Uterus (tissue), 4 donors: ENCODE data around the gene CYSRT1. TPM values are rescaled to one million over a fixed set of nuclear protein-coding genes. Genes with fewer than 3 reads are reported as not detected.

ENCODE experiments used
- DNase-seq, 2 donors: peaks; one replicate each; pipeline ENCODE4 v3.0.0-alpha.2; 2019 to 2020
- H3K27ac ChIP-seq, 2 donors: fragments of 200-600 bp; sonication (generic); 1 replicate in 1 of 2; 2 replicates in 1 of 2; pipeline ENCODE4 v1.5.1; 2016 to 2018
- H3K27me3 ChIP-seq, 2 donors: fragments of 200-600 bp; sonication (generic); one replicate each; pipeline ENCODE4 v1.5.1; 2018 to 2019; ENCODE audit warnings: control low read depth in 1 of 2
- H3K36me3 ChIP-seq, 2 donors: fragments of 200-600 bp; sonication (generic); one replicate each; pipeline ENCODE4 v1.5.1; 2019; ENCODE audit warnings: control low read depth in 1 of 2
- H3K4me1 ChIP-seq, 2 donors: fragments of 200-600 bp; sonication (generic); one replicate each; pipeline ENCODE4 v1.5.1; 2018 to 2019; ENCODE audit warnings: control low read depth in 1 of 2
- H3K4me3 ChIP-seq, 2 donors: fragments of 200-600 bp; sonication (generic); 1 replicate in 1 of 2; 2 replicates in 1 of 2; pipeline ENCODE4 v1.5.1; 2018 to 2019; ENCODE audit warnings: mild to moderate bottlenecking in 1 of 2
- H3K9me3 ChIP-seq, 2 donors: fragments of 200-600 bp; sonication (generic); one replicate each; pipeline ENCODE4 v1.5.1; 2019; ENCODE audit warnings: control low read depth in 1 of 2
- POLR2A ChIP-seq, 2 donors: fragments of 450-650 bp; IDR thresholded peaks; one replicate each; pipeline ENCODE4 v1.6.1; 2016; ENCODE audit warnings: antibody characterized with exemption in 2 of 2, mild to moderate bottlenecking in 1 of 2, moderate library complexity in 1 of 2
- intact Hi-C: fragments of 100-400 bp; cut with DNase I; formaldehyde crosslinking; loops from one replicate; pipeline ENCODE4 v1.15.1; 2023; ENCODE audit warnings: low total_unique reads
- total RNA-seq, 4 donors: library from RNA; depleted of rRNA in 3 of 4; stranded (reverse); fragments of >200 nt in 3 of 4; gene quantifications; one replicate each; pipeline versions ENCODE4 v1.1.0 to v1.2.4, GENCODE V29; 2014 to 2023
- TF ChIP-seq, protein P1 (sequence below), 4 experiments: fragments of 200-600 bp in 2 of 4; fragments of 450-650 bp in 2 of 4; sonication (generic) in 2 of 4; IDR thresholded peaks; one replicate each; pipeline ENCODE4 v1.5.1; 2016 to 2019; ENCODE audit warnings: antibody characterized with exemption in 4 of 4, mild to moderate bottlenecking in 2 of 4, moderate library complexity in 1 of 4
- donor health status: DM: yes; HTN: yes; CAD: no.

CYSRT1 gene
- total RNA-seq, 4 donors from 2014 or later: 0.34 TPM; not detected in 3

DNA sequence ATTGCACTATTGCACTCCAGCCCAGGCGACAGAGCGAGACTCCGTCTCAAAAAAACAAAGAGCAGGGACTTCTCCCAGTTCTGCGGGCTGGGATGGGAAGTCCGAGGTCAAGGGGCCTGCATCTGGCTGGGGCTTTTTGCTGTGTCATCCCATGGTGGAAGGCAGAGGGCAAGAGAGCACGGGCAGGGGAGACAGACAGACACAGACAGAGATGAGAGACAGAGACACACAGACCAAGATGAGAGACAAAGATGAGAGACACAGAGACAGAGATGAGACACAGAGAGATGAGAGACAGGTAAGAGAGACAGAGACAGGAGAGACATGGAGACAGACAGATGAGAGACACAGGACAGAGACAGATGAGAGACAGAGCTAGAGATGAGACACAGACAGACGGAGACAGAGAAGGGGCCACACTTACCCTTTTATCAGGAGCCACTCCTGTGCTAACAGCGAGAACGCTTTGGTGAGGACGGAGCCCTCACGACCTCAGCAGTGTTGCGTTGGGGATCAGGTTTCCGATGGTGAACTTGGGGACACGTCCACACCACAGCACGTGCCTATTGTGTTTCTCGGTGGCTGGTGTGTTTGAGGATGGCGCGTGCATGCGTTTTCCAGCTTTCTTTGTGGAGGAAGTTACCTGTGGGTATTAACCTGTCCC, 43.7 kb downstream of the CYSRT1 start:
- H3K36me3 ChIP-seq: no peaks in the 10 kb centered on the region
- TF ChIP-seq POLR2A (IDR thresholded peaks at IDR 0.05): no peak
- TF ChIP-seq, protein P1, sequence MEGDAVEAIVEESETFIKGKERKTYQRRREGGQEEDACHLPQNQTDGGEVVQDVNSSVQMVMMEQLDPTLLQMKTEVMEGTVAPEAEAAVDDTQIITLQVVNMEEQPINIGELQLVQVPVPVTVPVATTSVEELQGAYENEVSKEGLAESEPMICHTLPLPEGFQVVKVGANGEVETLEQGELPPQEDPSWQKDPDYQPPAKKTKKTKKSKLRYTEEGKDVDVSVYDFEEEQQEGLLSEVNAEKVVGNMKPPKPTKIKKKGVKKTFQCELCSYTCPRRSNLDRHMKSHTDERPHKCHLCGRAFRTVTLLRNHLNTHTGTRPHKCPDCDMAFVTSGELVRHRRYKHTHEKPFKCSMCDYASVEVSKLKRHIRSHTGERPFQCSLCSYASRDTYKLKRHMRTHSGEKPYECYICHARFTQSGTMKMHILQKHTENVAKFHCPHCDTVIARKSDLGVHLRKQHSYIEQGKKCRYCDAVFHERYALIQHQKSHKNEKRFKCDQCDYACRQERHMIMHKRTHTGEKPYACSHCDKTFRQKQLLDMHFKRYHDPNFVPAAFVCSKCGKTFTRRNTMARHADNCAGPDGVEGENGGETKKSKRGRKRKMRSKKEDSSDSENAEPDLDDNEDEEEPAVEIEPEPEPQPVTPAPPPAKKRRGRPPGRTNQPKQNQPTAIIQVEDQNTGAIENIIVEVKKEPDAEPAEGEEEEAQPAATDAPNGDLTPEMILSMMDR (IDR thresholded peaks at IDR 0.05): no peak
- DNase-seq: peak in 1 of 2 donors; percentile 27
- H3K27me3 ChIP-seq: no peaks in the 10 kb centered on the region
- no peaks in the 10 kb centered on the region for H3K9me3 ChIP-seq
- peak overlapping the region; percentile 42 to 47 for H3K27ac ChIP-seq
- H3K4me3 ChIP-seq: no peak overlapping the region
- no peaks in the 10 kb centered on the region for H3K4me1 ChIP-seq
- intact Hi-C loops: no loop called here

- H3K36me3 ChIP-seq: no peaks in the 10 kb centered on the region
- H3K27ac ChIP-seq: peak overlapping the region; percentile 42 to 47
- intact Hi-C loops: no loop called here
- DNase-seq: peak in 1 of 2 donors; percentile 33
- TF ChIP-seq, protein P1 (IDR thresholded peaks at IDR 0.05): no peak
- no peak for TF ChIP-seq POLR2A (IDR thresholded peaks at IDR 0.05)
- H3K27me3 ChIP-seq: no peaks in the 10 kb centered on the region
- H3K4me3 ChIP-seq: no peak overlapping the region
- H3K4me1 ChIP-seq: no peaks in the 10 kb centered on the region
- no peaks in the 10 kb centered on the region for H3K9me3 ChIP-seq
Measured at GRCh38 chr9:137269231-137269772, 44.3 kb downstream of the CYSRT1 start.

DNA sequence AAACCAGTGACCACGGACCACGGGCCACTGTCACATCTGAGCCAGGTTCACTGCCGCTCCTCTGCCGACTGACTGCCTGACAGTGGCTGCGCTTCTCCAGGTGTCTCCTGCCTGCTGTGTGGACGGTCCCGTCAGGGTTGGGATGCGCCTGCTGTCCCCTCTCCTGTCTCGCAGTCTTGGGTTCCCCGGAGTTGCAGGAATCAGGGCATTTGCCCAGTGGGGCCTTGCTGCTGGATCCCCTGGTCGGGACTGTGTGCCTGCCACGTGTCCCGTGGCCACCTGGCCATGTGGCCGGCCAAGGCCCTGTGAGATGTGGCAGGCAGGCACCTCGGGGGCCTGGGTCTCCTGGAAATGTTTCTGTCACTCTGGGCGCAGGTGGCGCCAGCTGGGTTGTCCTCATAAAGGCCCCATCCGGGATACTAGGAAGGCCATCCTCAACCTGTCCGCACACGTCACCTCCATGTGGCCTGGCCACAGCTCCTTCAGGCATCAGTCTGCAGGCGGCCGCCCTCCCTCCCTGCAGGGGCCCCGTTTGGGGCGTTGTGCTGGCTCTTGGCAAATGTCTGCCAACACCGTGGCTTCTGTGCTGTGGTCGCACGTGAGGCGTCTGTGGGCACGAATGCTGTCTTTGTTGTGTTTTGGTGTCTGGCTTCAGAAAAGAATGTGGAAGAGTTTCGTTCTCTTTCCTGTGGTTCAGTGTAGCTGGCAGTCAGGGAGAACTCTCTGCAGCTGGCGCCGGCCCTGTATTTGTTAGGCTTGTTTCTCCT, 46.1 kb downstream of the CYSRT1 start:
- intact Hi-C loops: no loop called here
- no peak for DNase-seq
- no peaks in the 10 kb centered on the region for H3K36me3 ChIP-seq
- no peaks in the 10 kb centered on the region for H3K27me3 ChIP-seq
- no peak for TF ChIP-seq POLR2A (IDR thresholded peaks at IDR 0.05)
- TF ChIP-seq, protein P1 (IDR thresholded peaks at IDR 0.05): no peak
- no peaks in the 10 kb centered on the region for H3K9me3 ChIP-seq
- H3K4me1 ChIP-seq: no peaks in the 10 kb centered on the region
- H3K4me3 ChIP-seq: no peak overlapping the region
- H3K27ac ChIP-seq: no peak overlapping the region

GRCh38 chr9:137271696-137272076, 46.7 kb downstream of the CYSRT1 start:
- Histone ChIP-seq H3K36me3 (no peaks in the 10 kb centered on the region), H3K4me3 (no peak overlapping the region), H3K27ac (no peak overlapping the region), H3K4me1 (peaks cover 0 to 4% of the 10 kb centered on the region in 2 donors), H3K27me3 (no peaks in the 10 kb centered on the region), H3K9me3 (no peaks in the 10 kb centered on the region)
- TF ChIP-seq, protein P1 (IDR thresholded peaks at IDR 0.05): no peak
- no peak for TF ChIP-seq POLR2A (IDR thresholded peaks at IDR 0.05)
- DNase-seq: no peak
- intact Hi-C loops: no loop called here
